HG03045 (cell line): ENCODE measurements around the gene PTPRU.

Experiments used
- ATAC-seq: cut with Tn5 transposase; IDR thresholded peaks from one replicate; pipeline ENCODE4 v1.9.1; 2021; ENCODE audit warnings: mild to moderate bottlenecking, moderate library complexity; ENCODE audit not compliant: unreplicated experiment

Gene PTPRU

GRCh38 chr1:29330089-29330488, 93.8 kb downstream of the PTPRU start:
- no peak for ATAC-seq

GRCh38 chr1:29330856-29331255, 94.5 kb downstream of the PTPRU start:
- no peak for ATAC-seq

- ATAC-seq = no peak
Measured at GRCh38 chr1:29331309-29331708, 95.0 kb downstream of the PTPRU start.

GRCh38 chr1:29331729-29332128, 95.4 kb downstream of the PTPRU start:
- ATAC-seq = no peak

GRCh38 chr1:29332204-29332603, 95.9 kb downstream of the PTPRU start:
- no peak for ATAC-seq

- no peak for ATAC-seq
Measured at GRCh38 chr1:29333008-29333407, 96.7 kb downstream of the PTPRU start.

GRCh38 chr1:29335573-29335972, 99.3 kb downstream of the PTPRU start:
- no peak for ATAC-seq

- no peak for ATAC-seq
Measured at GRCh38 chr1:29338908-29339575, 102.7 kb downstream of the PTPRU start.

- ATAC-seq = no peak
Measured at GRCh38 chr1:29341936-29342335, 105.6 kb downstream of the PTPRU start.

- ATAC-seq = no peak
Measured at GRCh38 chr1:29342351-29342750, 106.0 kb downstream of the PTPRU start.

- ATAC-seq = no peak
Measured at GRCh38 chr1:29342983-29343382, 106.7 kb downstream of the PTPRU start.

- no peak for ATAC-seq
Measured at GRCh38 chr1:29343476-29343875, 107.2 kb downstream of the PTPRU start.

GRCh38 chr1:29343908-29344307, 107.6 kb downstream of the PTPRU start:
- no peak for ATAC-seq

- no peak for ATAC-seq
Measured at GRCh38 chr1:29344336-29344735, 108.0 kb downstream of the PTPRU start.

- ATAC-seq = no peak
Measured at GRCh38 chr1:29346576-29346975, 110.3 kb downstream of the PTPRU start.

- no peak for ATAC-seq
Measured at GRCh38 chr1:29349871-29350491, 113.7 kb downstream of the PTPRU start.

GRCh38 chr1:29352719-29353420, 116.5 kb downstream of the PTPRU start:
- no peak for ATAC-seq

- ATAC-seq = no peak
Measured at GRCh38 chr1:29354511-29355098, 118.3 kb downstream of the PTPRU start.

- ATAC-seq = no peak
Measured at GRCh38 chr1:29355375-29355774, 119.1 kb downstream of the PTPRU start.

GRCh38 chr1:29356663-29357062, 120.3 kb downstream of the PTPRU start:
- no peak for ATAC-seq

GRCh38 chr1:29357452-29357851, 121.1 kb downstream of the PTPRU start:
- ATAC-seq = no peak

- ATAC-seq = no peak
Measured at GRCh38 chr1:29358183-29358582, 121.9 kb downstream of the PTPRU start.
